ENCODE measurements around the gene IP6K3. TPM values are rescaled to one million over a fixed set of nuclear protein-coding genes. Genes with fewer than 3 reads are reported as not detected.
A peak's percentile ranks its signal among the peaks of the same experiment; 100 is the strongest.

IP6K3 gene
- total RNA-seq, 1 donor, result under 0.01 TPM

DNA sequence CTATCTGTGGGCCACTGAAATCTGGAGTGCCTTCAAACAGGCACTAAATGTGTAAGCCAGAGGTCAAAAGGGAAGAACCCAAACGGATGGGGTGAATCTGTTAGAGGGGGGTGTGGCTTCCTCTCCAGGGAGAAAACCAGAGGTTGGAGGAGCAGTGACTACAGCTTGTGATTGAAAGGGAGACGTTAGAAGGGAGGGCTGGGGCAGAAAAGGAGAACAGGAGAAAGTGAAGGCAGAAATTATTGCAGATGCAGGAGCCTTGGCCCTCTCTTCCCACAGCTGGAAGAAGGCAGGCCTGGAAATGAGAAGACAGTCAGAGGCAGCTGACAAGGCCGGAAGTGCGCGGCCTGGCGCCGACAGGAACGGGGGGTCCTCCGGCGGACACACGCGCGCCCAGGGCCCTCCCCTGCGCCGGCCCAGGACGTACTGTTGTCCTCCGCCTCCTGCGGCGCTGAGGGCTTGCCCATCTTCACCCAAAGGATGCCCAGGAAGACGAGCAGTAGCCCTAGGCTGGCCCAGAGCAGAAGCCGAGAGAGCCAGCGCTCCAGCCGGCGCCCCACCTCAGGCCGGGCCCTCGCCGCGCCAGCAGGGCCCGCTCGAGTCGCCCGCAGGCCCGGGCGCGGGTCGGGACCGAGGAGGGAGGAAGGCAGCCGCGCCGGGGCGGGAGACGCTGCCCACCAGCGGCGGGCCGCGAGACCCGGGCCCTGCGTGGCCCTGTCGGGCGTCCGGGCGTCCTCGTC is 41.4 kb upstream of the IP6K3 start:
- H3K4me3 ChIP-seq (ENCODE audit: insufficient read depth, low read length), result peak overlapping the region; percentile 84
- TF ChIP-seq, protein P1, sequence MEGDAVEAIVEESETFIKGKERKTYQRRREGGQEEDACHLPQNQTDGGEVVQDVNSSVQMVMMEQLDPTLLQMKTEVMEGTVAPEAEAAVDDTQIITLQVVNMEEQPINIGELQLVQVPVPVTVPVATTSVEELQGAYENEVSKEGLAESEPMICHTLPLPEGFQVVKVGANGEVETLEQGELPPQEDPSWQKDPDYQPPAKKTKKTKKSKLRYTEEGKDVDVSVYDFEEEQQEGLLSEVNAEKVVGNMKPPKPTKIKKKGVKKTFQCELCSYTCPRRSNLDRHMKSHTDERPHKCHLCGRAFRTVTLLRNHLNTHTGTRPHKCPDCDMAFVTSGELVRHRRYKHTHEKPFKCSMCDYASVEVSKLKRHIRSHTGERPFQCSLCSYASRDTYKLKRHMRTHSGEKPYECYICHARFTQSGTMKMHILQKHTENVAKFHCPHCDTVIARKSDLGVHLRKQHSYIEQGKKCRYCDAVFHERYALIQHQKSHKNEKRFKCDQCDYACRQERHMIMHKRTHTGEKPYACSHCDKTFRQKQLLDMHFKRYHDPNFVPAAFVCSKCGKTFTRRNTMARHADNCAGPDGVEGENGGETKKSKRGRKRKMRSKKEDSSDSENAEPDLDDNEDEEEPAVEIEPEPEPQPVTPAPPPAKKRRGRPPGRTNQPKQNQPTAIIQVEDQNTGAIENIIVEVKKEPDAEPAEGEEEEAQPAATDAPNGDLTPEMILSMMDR (IDR thresholded peaks at IDR 0.05; ENCODE audit: extremely low read depth, low read depth, low read length), result no peak
- peaks cover 57% of the 10 kb centered on the region for H3K79me2 ChIP-seq (ENCODE audit: insufficient read depth, low read length)
- peak overlapping the region; percentile 2 for H2AFZ ChIP-seq (ENCODE audit: low read length)
- peak overlapping the region; percentile 87 for H3K27ac ChIP-seq (ENCODE audit: low read depth, low read length)
- H3K9me3 ChIP-seq (ENCODE audit: low read depth, low read length), result no peaks in the 10 kb centered on the region
- no peaks in the 10 kb centered on the region for H3K27me3 ChIP-seq (ENCODE audit: insufficient read depth, low read length)
- peaks cover 49% of the 10 kb centered on the region for H3K4me1 ChIP-seq (ENCODE audit: insufficient read depth, low read length)
- peak overlapping the region; percentile 90 for H3K4me2 ChIP-seq (ENCODE audit: insufficient read depth, low read length)
- peak; percentile 93 for DNase-seq (ENCODE audit: insufficient read length, low spot score, missing footprints)
- H4K20me1 ChIP-seq (ENCODE audit: insufficient read depth, low read length), result peaks cover 42% of the 10 kb centered on the region
- H3K36me3 ChIP-seq (ENCODE audit: insufficient read depth, low read length), result peaks cover 28% of the 10 kb centered on the region

DNA sequence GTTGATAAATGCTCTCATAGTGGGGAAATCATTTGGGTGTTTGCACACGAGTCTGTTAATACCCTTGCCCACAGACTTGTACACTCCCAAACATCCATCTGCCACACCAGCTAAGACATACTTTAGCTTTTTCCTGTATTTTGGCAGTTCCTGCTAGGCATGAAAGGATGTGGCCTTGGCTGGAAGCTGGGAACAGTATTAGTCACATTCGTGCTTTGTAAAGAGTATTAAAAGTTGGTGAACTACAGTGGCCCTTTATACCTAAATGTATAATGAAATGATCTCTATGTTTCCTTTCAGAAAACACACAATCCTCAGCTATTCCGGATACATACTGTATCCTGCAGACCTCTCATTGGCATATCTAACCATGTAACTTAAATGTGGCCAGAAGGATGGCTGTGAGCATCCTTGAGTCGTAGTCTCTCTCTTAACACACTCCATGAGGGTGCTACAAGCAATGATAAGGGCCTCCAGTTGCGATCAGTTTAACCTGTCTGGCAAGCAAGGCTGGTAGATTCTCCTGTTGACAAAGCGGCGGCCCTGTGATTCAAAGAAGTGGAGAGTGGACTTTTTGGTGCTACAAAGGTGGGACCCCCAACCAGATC is 40.7 kb upstream of the IP6K3 start:
- H3K9me3 ChIP-seq (ENCODE audit: low read depth, low read length), result no peaks in the 10 kb centered on the region
- peaks cover 63% of the 10 kb centered on the region for H3K79me2 ChIP-seq (ENCODE audit: insufficient read depth, low read length)
- no peak overlapping the region for H2AFZ ChIP-seq (ENCODE audit: low read length)
- TF ChIP-seq, protein P1 (IDR thresholded peaks at IDR 0.05; ENCODE audit: extremely low read depth, low read depth, low read length), result no peak
- peaks cover 49% of the 10 kb centered on the region for H4K20me1 ChIP-seq (ENCODE audit: insufficient read depth, low read length)
- H3K4me1 ChIP-seq (ENCODE audit: insufficient read depth, low read length), result peaks cover 49% of the 10 kb centered on the region
- H3K4me2 ChIP-seq (ENCODE audit: insufficient read depth, low read length), result peak overlapping the region; percentile 90
- H3K27me3 ChIP-seq (ENCODE audit: insufficient read depth, low read length), result no peaks in the 10 kb centered on the region
- peak; percentile 95 for DNase-seq (ENCODE audit: insufficient read length, low spot score, missing footprints)
- H3K27ac ChIP-seq (ENCODE audit: low read depth, low read length), result peak overlapping the region; percentile 87
- peak overlapping the region; percentile 84 for H3K4me3 ChIP-seq (ENCODE audit: insufficient read depth, low read length)
- H3K36me3 ChIP-seq (ENCODE audit: insufficient read depth, low read length), result peaks cover 34% of the 10 kb centered on the region

DNA sequence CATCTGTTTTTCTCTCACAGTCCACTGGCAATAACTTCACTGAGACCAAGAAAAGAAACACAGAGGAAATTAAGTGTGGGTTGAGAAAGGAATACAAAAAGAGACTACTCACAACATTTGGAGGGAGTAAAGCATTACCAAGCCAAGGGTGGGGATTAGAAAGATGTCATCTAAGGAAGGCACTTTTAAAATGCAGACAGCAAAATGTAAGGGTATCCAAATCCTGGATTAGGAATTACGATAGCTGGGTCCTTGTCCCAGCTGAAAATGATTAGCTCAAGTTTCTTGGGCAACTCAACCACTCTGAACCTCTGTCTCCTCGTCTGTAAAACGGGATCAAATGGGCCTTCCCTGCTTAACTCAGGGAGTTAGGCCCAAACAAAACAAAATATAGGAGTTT is 40.0 kb upstream of the IP6K3 start:
- H3K4me1 ChIP-seq (ENCODE audit: insufficient read depth, low read length), result peaks cover 55% of the 10 kb centered on the region
- H3K9me3 ChIP-seq (ENCODE audit: low read depth, low read length), result no peaks in the 10 kb centered on the region
- peak; percentile 80 for DNase-seq (ENCODE audit: insufficient read length, low spot score, missing footprints)
- peak overlapping the region; percentile 90 for H3K4me2 ChIP-seq (ENCODE audit: insufficient read depth, low read length)
- H4K20me1 ChIP-seq (ENCODE audit: insufficient read depth, low read length), result peaks cover 55% of the 10 kb centered on the region
- no peaks in the 10 kb centered on the region for H3K27me3 ChIP-seq (ENCODE audit: insufficient read depth, low read length)
- TF ChIP-seq, protein P1 (IDR thresholded peaks at IDR 0.05; ENCODE audit: extremely low read depth, low read depth, low read length), result no peak
- H3K4me3 ChIP-seq (ENCODE audit: insufficient read depth, low read length), result peak overlapping the region; percentile 84
- H2AFZ ChIP-seq (ENCODE audit: low read length), result no peak overlapping the region
- peaks cover 70% of the 10 kb centered on the region for H3K79me2 ChIP-seq (ENCODE audit: insufficient read depth, low read length)
- H3K27ac ChIP-seq (ENCODE audit: low read depth, low read length), result peak overlapping the region; percentile 87
- peaks cover 41% of the 10 kb centered on the region for H3K36me3 ChIP-seq (ENCODE audit: insufficient read depth, low read length)

DNA sequence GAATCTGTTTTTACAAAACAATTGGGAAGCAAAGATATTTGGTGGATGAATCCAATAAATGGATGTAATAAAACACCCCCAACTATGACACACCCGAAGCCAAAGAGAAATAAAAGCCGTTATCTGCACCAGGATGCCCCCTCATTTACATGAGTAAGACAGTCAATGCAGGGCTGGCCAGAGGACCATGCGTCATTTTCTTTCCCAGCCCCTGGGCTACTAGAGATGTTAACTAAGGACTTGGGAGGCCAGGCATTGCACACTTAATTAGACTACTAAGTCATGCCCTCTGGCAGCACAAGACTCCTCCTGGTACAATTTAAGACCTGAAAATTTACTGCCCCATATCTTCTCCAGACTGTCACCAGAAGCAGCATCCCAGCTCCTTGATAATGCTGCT is 39.1 kb upstream of the IP6K3 start:
- Histone ChIP-seq H3K27ac (ENCODE audit: low read depth, low read length) (peak overlapping the region; percentile 87), H4K20me1 (ENCODE audit: insufficient read depth, low read length) (peaks cover 65% of the 10 kb centered on the region), H2AFZ (ENCODE audit: low read length) (no peak overlapping the region), H3K79me2 (ENCODE audit: insufficient read depth, low read length) (peaks cover 75% of the 10 kb centered on the region), H3K4me2 (ENCODE audit: insufficient read depth, low read length) (peak overlapping the region; percentile 90), H3K9me3 (ENCODE audit: low read depth, low read length) (no peaks in the 10 kb centered on the region), H3K27me3 (ENCODE audit: insufficient read depth, low read length) (no peaks in the 10 kb centered on the region), H3K4me1 (ENCODE audit: insufficient read depth, low read length) (peaks cover 62% of the 10 kb centered on the region), H3K4me3 (ENCODE audit: insufficient read depth, low read length) (no peak overlapping the region), H3K36me3 (ENCODE audit: insufficient read depth, low read length) (peaks cover 47% of the 10 kb centered on the region)
- DNase-seq (ENCODE audit: insufficient read length, low spot score, missing footprints), result peak; percentile 98
- TF ChIP-seq, protein P1 (IDR thresholded peaks at IDR 0.05; ENCODE audit: extremely low read depth, low read depth, low read length), result no peak

All from osteoblast (primary cell).